ENCODE data around the gene ANXA7. TPM values are rescaled to one million over a fixed set of nuclear protein-coding genes. Genes with fewer than 3 reads are reported as not detected.
A peak's percentile ranks its signal among the peaks of the same experiment; 100 is the strongest.

The ANXA7 gene
- total RNA-seq, result 100 to 1,000 TPM in 1 of 2 experiments, 10 to 100 TPM in 1; 80.4 to 113 TPM

GRCh38 chr10:73413528-73414229 lies at the start of gene ANXA7:
TSS of gene ANXA7 (minus strand) at chr10:73414058. CDS start at chr10:73400856, 13,202 bp downstream.
- Mint-ChIP-seq H3K36me3 (peaks cover 13% of the 10 kb centered on the region), H3K27me3 (peaks cover 5% of the 10 kb centered on the region), H3K27ac (peak within 1 kb of the TSS; percentile 92), H3K4me1 (peaks cover 47% of the 10 kb centered on the region), H3K9me3 (ENCODE audit: low read depth) (no peaks in the 10 kb centered on the region), H3K4me3 (peak within 1 kb of the TSS; percentile 95)
- DNase-seq (peak; percentile 95), ATAC-seq (peak; percentile 96)
- CTCF ChIA-PET, result interaction anchor here (1.0 to 1.9 kb wide), 4 partner anchors 54 to 317 kb away, joined by 3 to 6 read pairs (median 4); partner anchors contain the start of gene CFAP70

- Mint-ChIP-seq H3K4me3 (no peak overlapping the region), H3K9me3 (ENCODE audit: low read depth) (no peaks in the 10 kb centered on the region), H3K36me3 (peaks cover 30% of the 10 kb centered on the region), H3K27me3 (no peaks in the 10 kb centered on the region), H3K4me1 (no peaks in the 10 kb centered on the region), H3K27ac (no peak overlapping the region)
- CTCF ChIA-PET, result no interaction called here
- DNase-seq (no peak), ATAC-seq (no peak)
Measured at GRCh38 chr10:73460897-73461296, 47.0 kb upstream of the ANXA7 start.

- Mint-ChIP-seq H3K36me3 (peaks cover 29% of the 10 kb centered on the region), H3K9me3 (ENCODE audit: low read depth) (no peaks in the 10 kb centered on the region), H3K4me1 (no peaks in the 10 kb centered on the region), H3K4me3 (no peak overlapping the region), H3K27me3 (no peaks in the 10 kb centered on the region), H3K27ac (no peak overlapping the region)
- CTCF ChIA-PET, result no interaction called here
- ATAC-seq, result no peak
- no peak for DNase-seq
Measured at GRCh38 chr10:73459683-73460314, 45.9 kb upstream of the ANXA7 start.

GRCh38 chr10:73456187-73456890 lies 42.5 kb upstream of the ANXA7 start:
- Mint-ChIP-seq H3K27ac (no peak overlapping the region), H3K36me3 (peaks cover 22% of the 10 kb centered on the region)
- CTCF ChIA-PET, result no interaction called here

GRCh38 chr10:73449113-73449512 lies 35.3 kb upstream of the ANXA7 start:
- Mint-ChIP-seq H3K36me3 (peaks cover 15% of the 10 kb centered on the region), H3K4me1 (no peaks in the 10 kb centered on the region), H3K27me3 (no peaks in the 10 kb centered on the region), H3K27ac (no peak overlapping the region), H3K9me3 (ENCODE audit: low read depth) (no peaks in the 10 kb centered on the region), H3K4me3 (no peak overlapping the region)
- no peak for ATAC-seq
- CTCF ChIA-PET, result no interaction called here
- no peak for DNase-seq

More at GRCh38 chr10:73456187-73456890, 42.5 kb upstream of the ANXA7 start:
- no peaks in the 10 kb centered on the region for H3K27me3 Mint-ChIP-seq
- ATAC-seq (no peak), DNase-seq (no peak)
- H3K9me3 Mint-ChIP-seq (ENCODE audit: low read depth), result no peaks in the 10 kb centered on the region
- no peak overlapping the region for H3K4me3 Mint-ChIP-seq
- no peaks in the 10 kb centered on the region for H3K4me1 Mint-ChIP-seq

GRCh38 chr10:73448384-73448783 lies 34.5 kb upstream of the ANXA7 start:
- Mint-ChIP-seq H3K27ac (no peak overlapping the region), H3K4me3 (no peak overlapping the region), H3K36me3 (peaks cover 13% of the 10 kb centered on the region), H3K4me1 (no peaks in the 10 kb centered on the region), H3K27me3 (no peaks in the 10 kb centered on the region), H3K9me3 (ENCODE audit: low read depth) (no peaks in the 10 kb centered on the region)
- DNase-seq, result no peak
- no peak for ATAC-seq
- CTCF ChIA-PET, result no interaction called here

- no peaks in the 10 kb centered on the region for H3K9me3 Mint-ChIP-seq (ENCODE audit: low read depth)
- H3K27ac Mint-ChIP-seq, result no peak overlapping the region
- H3K27me3 Mint-ChIP-seq, result no peaks in the 10 kb centered on the region
- H3K36me3 Mint-ChIP-seq, result peaks cover 17% of the 10 kb centered on the region
- H3K4me1 Mint-ChIP-seq, result no peaks in the 10 kb centered on the region
- no peak overlapping the region for H3K4me3 Mint-ChIP-seq
- ATAC-seq (no peak), DNase-seq (no peak)
- CTCF ChIA-PET, result no interaction called here
Measured at GRCh38 chr10:73446926-73447325, 33.1 kb upstream of the ANXA7 start.

GRCh38 chr10:73444457-73444856 lies 30.6 kb upstream of the ANXA7 start:
- CTCF ChIA-PET, result no interaction called here
- peaks cover 21% of the 10 kb centered on the region for H3K36me3 Mint-ChIP-seq
- H3K27ac Mint-ChIP-seq, result no peak overlapping the region
- no peaks in the 10 kb centered on the region for H3K27me3 Mint-ChIP-seq
- peaks cover 5% of the 10 kb centered on the region for H3K4me1 Mint-ChIP-seq
- H3K4me3 Mint-ChIP-seq, result no peak overlapping the region
- no peaks in the 10 kb centered on the region for H3K9me3 Mint-ChIP-seq (ENCODE audit: low read depth)
- no peak for DNase-seq
- no peak for ATAC-seq

GRCh38 chr10:73439605-73440312 lies 25.9 kb upstream of the ANXA7 start:
- CTCF ChIA-PET, result no interaction called here
- peaks cover 10% of the 10 kb centered on the region for H3K4me1 Mint-ChIP-seq
- ATAC-seq (no peak), DNase-seq (no peak)
- H3K27ac Mint-ChIP-seq, result no peak overlapping the region
- no peak overlapping the region for H3K4me3 Mint-ChIP-seq
- H3K9me3 Mint-ChIP-seq (ENCODE audit: low read depth), result no peaks in the 10 kb centered on the region
- H3K27me3 Mint-ChIP-seq, result no peaks in the 10 kb centered on the region
- H3K36me3 Mint-ChIP-seq, result peaks cover 23% of the 10 kb centered on the region

- ATAC-seq, result no peak
Measured at GRCh38 chr10:73439055-73439454, 25.2 kb upstream of the ANXA7 start.

GRCh38 chr10:73433538-73433867 lies 19.6 kb upstream of the ANXA7 start, which contains the start of gene MSS51:
TSS of gene MSS51 (minus strand) at chr10:73433561. CDS start at chr10:73428284, 5,277 bp downstream.
- peak within 1 kb of the TSS; percentile 22 for H3K27ac Mint-ChIP-seq
- DNase-seq, result no peak
- CTCF ChIA-PET, result no interaction called here
- H3K9me3 Mint-ChIP-seq (ENCODE audit: low read depth), result no peaks in the 10 kb centered on the region
- H3K4me1 Mint-ChIP-seq, result peaks cover 11% of the 10 kb centered on the region
- H3K4me3 Mint-ChIP-seq, result no peak within 1 kb of the TSS
- peaks cover 25% of the 10 kb centered on the region for H3K36me3 Mint-ChIP-seq
- no peak for ATAC-seq
- H3K27me3 Mint-ChIP-seq, result no peaks in the 10 kb centered on the region

More at GRCh38 chr10:73439055-73439454, 25.2 kb upstream of the ANXA7 start:
- H3K4me1 Mint-ChIP-seq, result peaks cover 12% of the 10 kb centered on the region
- no peaks in the 10 kb centered on the region for H3K9me3 Mint-ChIP-seq (ENCODE audit: low read depth)
- no peaks in the 10 kb centered on the region for H3K27me3 Mint-ChIP-seq
- no peak overlapping the region for H3K4me3 Mint-ChIP-seq
- DNase-seq, result no peak
- no peak overlapping the region for H3K27ac Mint-ChIP-seq
- CTCF ChIA-PET, result no interaction called here
- H3K36me3 Mint-ChIP-seq, result peaks cover 19% of the 10 kb centered on the region

- DNase-seq (no peak), ATAC-seq (no peak)
- Mint-ChIP-seq H3K4me1 (peaks cover 11% of the 10 kb centered on the region), H3K36me3 (peaks cover 23% of the 10 kb centered on the region), H3K27me3 (no peaks in the 10 kb centered on the region), H3K4me3 (no peak overlapping the region), H3K9me3 (ENCODE audit: low read depth) (no peaks in the 10 kb centered on the region), H3K27ac (no peak overlapping the region)
- CTCF ChIA-PET, result no interaction called here
Measured at GRCh38 chr10:73432646-73433537, 19.0 kb upstream of the ANXA7 start.

GRCh38 chr10:73426318-73426717 lies 12.5 kb upstream of the ANXA7 start:
- Mint-ChIP-seq H3K9me3 (ENCODE audit: low read depth) (no peaks in the 10 kb centered on the region), H3K4me3 (no peak overlapping the region), H3K4me1 (no peaks in the 10 kb centered on the region), H3K36me3 (peaks cover 50% of the 10 kb centered on the region), H3K27ac (no peak overlapping the region), H3K27me3 (no peaks in the 10 kb centered on the region)
- CTCF ChIA-PET, result no interaction called here
- ATAC-seq (no peak), DNase-seq (no peak)

Measured in activated CD8-positive, alpha-beta memory T cell treated with anti-CD3 and anti-CD28 coated beads, Interleukin-2, amount 10 ng/mL, durations not matched to agents 7 days and 5 days (primary cell).